Suprapubic skin (tissue), 4 donors: Measurements from ENCODE around the gene DPYSL5. TPM values are rescaled to one million over a fixed set of nuclear protein-coding genes. Genes with fewer than 3 reads are reported as not detected.
"Not testable (repeated sequence)": the region's sequence is repeated elsewhere in the genome, so short reads cannot be mapped to it uniquely, and the experiment has no call there.

ENCODE experiments used
- DNase-seq, 2 donors: peaks; one replicate each; pipeline ENCODE4 v3.0.0-alpha.2; 2019; ENCODE audit warnings: low spot score in 2 of 2
- H3K27ac ChIP-seq: fragments of 200-600 bp; sonication (generic); one replicate; pipeline ENCODE4 v1.5.1; 2019
- H3K27me3 ChIP-seq: fragments of 200-600 bp; sonication (generic); one replicate; pipeline ENCODE4 v1.5.1; 2019
- H3K36me3 ChIP-seq: fragments of 200-600 bp; sonication (generic); one replicate; pipeline ENCODE4 v1.5.1; 2019
- H3K4me1 ChIP-seq: fragments of 200-600 bp; sonication (generic); one replicate; pipeline ENCODE4 v1.5.1; 2019
- H3K4me3 ChIP-seq: fragments of 200-600 bp; sonication (generic); one replicate; pipeline ENCODE4 v1.5.1; 2019; ENCODE audit warnings: mild to moderate bottlenecking
- H3K9me3 ChIP-seq: fragments of 200-600 bp; sonication (generic); one replicate; pipeline ENCODE4 v1.5.1; 2019
- EP300 ChIP-seq: sonication (generic); formaldehyde crosslinking; IDR thresholded peaks from one replicate; pipeline ENCODE4 v1.6.1; 2017; ENCODE audit warnings: antibody characterized with exemption
- POLR2A ChIP-seq, 2 donors: fragments of 450-650 bp; IDR thresholded peaks; one replicate each; pipeline ENCODE4 v1.6.1; 2017; ENCODE audit warnings: antibody characterized with exemption in 2 of 2, mild to moderate bottlenecking in 2 of 2, moderate library complexity in 2 of 2
- POLR2AphosphoS5 ChIP-seq, 3 donors: sonication (generic); formaldehyde crosslinking; IDR thresholded peaks; one replicate each; pipeline ENCODE4 v1.6.1; 2017; ENCODE audit warnings: antibody characterized with exemption in 3 of 3
- WGBS: methylation state at CpG from one replicate; pipeline ENCODE4 v1.1.5; 2018; 5-methylcytosine and 5-hydroxymethylcytosine counted together
- total RNA-seq, 4 donors: library from RNA; depleted of rRNA; stranded (reverse); fragments of >200 nt; gene quantifications; one replicate each; pipeline ENCODE4 v1.1.0, GENCODE V29; 2016
- TF ChIP-seq, protein P1 (sequence below), 2 donors: fragments of 200-600 bp in 1 of 2; fragments of 450-650 bp in 1 of 2; sonication (generic) in 1 of 2; IDR thresholded peaks; one replicate each; pipeline ENCODE4 v1.5.1; 2016 to 2019; ENCODE audit warnings: antibody characterized with exemption in 2 of 2, mild to moderate bottlenecking in 1 of 2, moderate library complexity in 1 of 2

Gene DPYSL5
- total RNA-seq, 4 donors from 2014 or later = not detected

DNA sequence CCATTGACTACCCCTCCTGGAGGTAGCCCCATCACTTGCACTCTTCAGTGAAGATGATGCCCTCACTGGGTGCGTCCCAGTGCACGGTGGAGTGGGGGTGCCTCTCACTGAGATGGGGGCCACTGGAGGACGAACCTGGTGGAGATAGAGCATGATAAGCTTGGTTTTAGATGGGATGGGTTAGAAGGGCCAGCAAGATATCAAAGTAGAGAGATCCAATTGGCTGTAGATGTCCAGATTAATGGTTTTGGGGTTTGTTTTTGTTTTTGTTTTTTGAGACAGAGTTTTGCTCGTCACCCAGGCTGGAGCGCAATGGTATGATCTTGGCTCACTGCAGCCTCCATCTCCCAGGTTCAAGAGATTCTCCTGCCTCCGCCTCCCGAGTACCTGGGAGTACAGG lies 28.3 kb downstream of the DPYSL5 start:
- no peaks in the 10 kb centered on the region for H3K4me1 ChIP-seq
- H3K4me3 ChIP-seq = no peak overlapping the region
- TF ChIP-seq EP300 = no peak
- TF ChIP-seq, protein P1, sequence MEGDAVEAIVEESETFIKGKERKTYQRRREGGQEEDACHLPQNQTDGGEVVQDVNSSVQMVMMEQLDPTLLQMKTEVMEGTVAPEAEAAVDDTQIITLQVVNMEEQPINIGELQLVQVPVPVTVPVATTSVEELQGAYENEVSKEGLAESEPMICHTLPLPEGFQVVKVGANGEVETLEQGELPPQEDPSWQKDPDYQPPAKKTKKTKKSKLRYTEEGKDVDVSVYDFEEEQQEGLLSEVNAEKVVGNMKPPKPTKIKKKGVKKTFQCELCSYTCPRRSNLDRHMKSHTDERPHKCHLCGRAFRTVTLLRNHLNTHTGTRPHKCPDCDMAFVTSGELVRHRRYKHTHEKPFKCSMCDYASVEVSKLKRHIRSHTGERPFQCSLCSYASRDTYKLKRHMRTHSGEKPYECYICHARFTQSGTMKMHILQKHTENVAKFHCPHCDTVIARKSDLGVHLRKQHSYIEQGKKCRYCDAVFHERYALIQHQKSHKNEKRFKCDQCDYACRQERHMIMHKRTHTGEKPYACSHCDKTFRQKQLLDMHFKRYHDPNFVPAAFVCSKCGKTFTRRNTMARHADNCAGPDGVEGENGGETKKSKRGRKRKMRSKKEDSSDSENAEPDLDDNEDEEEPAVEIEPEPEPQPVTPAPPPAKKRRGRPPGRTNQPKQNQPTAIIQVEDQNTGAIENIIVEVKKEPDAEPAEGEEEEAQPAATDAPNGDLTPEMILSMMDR (IDR thresholded peaks at IDR 0.05) = no peak
- TF ChIP-seq POLR2AphosphoS5 (IDR thresholded peaks at IDR 0.05) = no peak
- TF ChIP-seq POLR2A (IDR thresholded peaks at IDR 0.05) = no peak
- no peak for DNase-seq
- WGBS = 91% methylated on average over 7 of the region's 7 CpGs
- no peaks in the 10 kb centered on the region for H3K36me3 ChIP-seq
- no peaks in the 10 kb centered on the region for H3K9me3 ChIP-seq
- H3K27ac ChIP-seq = no peak overlapping the region
- H3K27me3 ChIP-seq = peaks cover 30% of the 10 kb centered on the region

DNA sequence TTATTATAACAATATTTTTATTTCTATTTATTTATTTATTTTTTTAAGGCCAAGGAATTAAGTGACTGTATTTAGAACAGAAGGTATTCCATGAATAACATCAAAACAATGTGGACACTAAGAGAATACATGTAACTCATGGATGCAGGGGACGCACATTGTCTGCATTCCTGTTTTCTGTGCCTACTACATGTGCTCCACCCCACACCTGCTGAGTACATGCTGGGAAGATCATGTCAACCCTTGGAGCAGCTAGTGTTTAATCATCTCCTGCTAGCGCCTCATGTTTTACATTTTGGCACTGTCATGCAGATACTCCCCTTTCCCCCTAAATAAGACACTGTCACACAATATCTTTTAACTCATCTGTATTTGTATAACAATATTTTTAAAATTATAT lies 29.3 kb downstream of the DPYSL5 start:
- Histone ChIP-seq H3K27ac (no peak overlapping the region), H3K4me3 (no peak overlapping the region), H3K27me3 (peaks cover 26% of the 10 kb centered on the region), H3K36me3 (no peaks in the 10 kb centered on the region), H3K9me3 (no peaks in the 10 kb centered on the region), H3K4me1 (no peaks in the 10 kb centered on the region)
- 78% methylated on average over 2 of the region's 2 CpGs for WGBS
- TF ChIP-seq POLR2AphosphoS5 (IDR thresholded peaks at IDR 0.05) = no peak
- no peak for TF ChIP-seq POLR2A (IDR thresholded peaks at IDR 0.05)
- no peak for TF ChIP-seq EP300
- TF ChIP-seq, protein P1 (IDR thresholded peaks at IDR 0.05) = no peak
- no peak for DNase-seq

DNA sequence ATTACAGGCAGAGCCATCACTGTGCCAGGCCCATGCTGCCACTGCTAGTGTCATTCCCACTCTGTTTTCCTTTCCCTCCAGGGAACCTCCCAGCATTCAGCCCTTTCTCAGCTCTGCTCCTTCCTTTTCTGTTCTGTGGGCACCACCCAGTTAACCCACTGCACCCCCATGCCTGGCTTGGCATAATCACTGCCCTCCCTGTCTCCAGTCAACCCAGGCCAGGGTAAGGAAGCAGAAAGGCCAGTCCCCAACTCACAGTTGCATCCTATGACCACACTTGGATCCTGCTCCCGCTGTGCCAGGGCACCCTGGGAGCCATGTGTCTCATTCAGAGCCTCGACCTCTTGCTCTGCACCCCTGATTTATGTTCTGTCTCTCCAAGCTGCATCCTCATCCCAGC lies 32.2 kb downstream of the DPYSL5 start:
- Histone ChIP-seq H3K9me3 (no peaks in the 10 kb centered on the region), H3K27ac (no peak overlapping the region), H3K4me3 (no peak overlapping the region), H3K4me1 (no peaks in the 10 kb centered on the region), H3K27me3 (peaks cover 23% of the 10 kb centered on the region), H3K36me3 (no peaks in the 10 kb centered on the region)
- 75% methylated on average over 2 of the region's 2 CpGs for WGBS
- no peak for TF ChIP-seq EP300
- TF ChIP-seq, protein P1 (IDR thresholded peaks at IDR 0.05) = no peak
- no peak for DNase-seq

DNA sequence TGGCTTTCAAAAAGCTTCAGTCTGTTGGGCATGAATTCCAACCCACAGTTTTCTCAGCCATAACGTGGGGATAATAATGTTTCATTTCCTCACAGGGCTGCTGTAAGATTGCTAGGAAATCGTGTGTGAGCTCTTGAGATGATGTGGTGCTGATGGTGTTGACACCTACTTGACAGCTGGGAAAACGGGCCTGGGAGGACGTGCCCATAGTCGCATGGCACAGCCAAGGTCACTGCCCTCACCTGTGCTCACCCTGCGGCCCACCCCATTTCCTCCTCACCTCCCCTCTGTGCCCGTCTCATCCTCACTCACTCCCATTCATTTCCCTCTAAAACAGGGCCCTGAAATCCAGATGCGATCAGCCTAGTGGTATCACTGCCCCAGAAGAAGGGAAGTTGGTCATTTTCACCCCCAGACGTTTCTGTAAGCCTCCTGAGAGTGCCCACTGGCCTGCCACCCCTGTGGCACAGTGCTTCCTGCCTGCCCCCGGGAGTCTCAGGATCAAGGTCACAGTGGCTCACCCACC lies 33.0 kb downstream of the DPYSL5 start:
- no peak for DNase-seq
- Histone ChIP-seq H3K9me3 (no peaks in the 10 kb centered on the region), H3K36me3 (no peaks in the 10 kb centered on the region), H3K27me3 (peaks cover 25% of the 10 kb centered on the region), H3K4me3 (no peak overlapping the region), H3K4me1 (no peaks in the 10 kb centered on the region), H3K27ac (no peak overlapping the region)
- no peak for TF ChIP-seq EP300
- TF ChIP-seq POLR2AphosphoS5 (IDR thresholded peaks at IDR 0.05) = no peak
- TF ChIP-seq, protein P1 (IDR thresholded peaks at IDR 0.05) = no peak
- TF ChIP-seq POLR2A (IDR thresholded peaks at IDR 0.05) = no peak
- WGBS = 74% methylated on average over 10 of the region's 10 CpGs

DNA sequence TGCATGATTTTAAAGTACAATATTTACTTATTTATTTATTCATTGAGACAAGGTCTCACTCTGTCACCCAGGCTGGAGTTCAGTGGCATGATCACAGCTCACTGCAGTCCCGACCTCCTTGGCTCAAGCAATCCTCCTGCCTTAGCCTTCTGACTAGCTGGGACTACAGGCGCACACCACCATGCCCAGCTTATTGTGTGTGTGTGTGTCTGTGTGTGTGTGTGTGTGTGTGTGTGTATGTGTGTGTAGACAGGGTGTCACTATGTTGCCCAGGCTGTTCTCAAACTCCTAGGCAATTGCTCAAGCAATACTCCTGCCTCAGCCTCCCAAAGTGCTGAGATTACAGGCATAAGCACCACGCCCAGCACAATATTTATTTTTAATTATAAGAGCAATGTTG lies 34.3 kb downstream of the DPYSL5 start:
- not testable (repeated sequence) for H3K4me1 ChIP-seq, H3K4me3 ChIP-seq, H3K36me3 ChIP-seq, H3K9me3 ChIP-seq, DNase-seq, H3K27ac ChIP-seq
- WGBS = 62% methylated on average over 3 of the region's 3 CpGs
- H3K27me3 ChIP-seq = peaks cover 15% of the 10 kb centered on the region

DNA sequence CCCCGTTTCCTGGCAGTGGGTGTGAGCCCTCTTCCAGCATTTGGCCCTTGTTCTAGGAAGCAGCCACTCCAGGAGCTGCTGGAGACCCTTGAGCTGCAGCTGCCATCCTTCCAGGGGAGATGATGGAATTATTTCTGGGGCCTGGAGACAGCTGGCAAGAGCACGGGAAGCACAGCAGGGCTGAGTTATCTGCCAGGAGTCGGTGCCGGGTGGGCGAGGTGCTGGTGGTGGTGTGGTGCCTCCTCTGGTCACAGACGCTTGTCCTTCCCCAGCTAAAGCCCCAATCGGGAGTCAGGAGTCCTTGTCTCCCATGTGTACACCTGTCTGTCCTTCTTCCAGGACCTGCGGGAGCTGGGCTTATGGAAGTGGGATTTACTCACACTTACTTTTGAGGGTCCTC lies 36.0 kb downstream of the DPYSL5 start:
- Histone ChIP-seq H3K4me1 (no peaks in the 10 kb centered on the region), H3K36me3 (no peaks in the 10 kb centered on the region), H3K27ac (no peak overlapping the region), H3K27me3 (peaks cover 15% of the 10 kb centered on the region), H3K9me3 (no peaks in the 10 kb centered on the region), H3K4me3 (no peak overlapping the region)
- 79% methylated on average over 8 of the region's 8 CpGs for WGBS
- TF ChIP-seq POLR2A (IDR thresholded peaks at IDR 0.05) = no peak
- no peak for TF ChIP-seq POLR2AphosphoS5 (IDR thresholded peaks at IDR 0.05)
- no peak for TF ChIP-seq EP300
- TF ChIP-seq, protein P1 (IDR thresholded peaks at IDR 0.05) = no peak
- DNase-seq = no peak
